Ascending aorta (tissue), 2 donors: ENCODE results near the gene MALL. TPM values are rescaled to one million over a fixed set of nuclear protein-coding genes. Genes with fewer than 3 reads are reported as not detected.

Experiments used
- DNase-seq, 2 donors: peaks; one replicate each; pipeline ENCODE4 v3.0.0-alpha.2; 2019; ENCODE audit warnings: low spot score in 2 of 2
- H3K27ac ChIP-seq, 2 donors: fragments of 200-600 bp; sonication (generic); one replicate each; pipeline ENCODE4 v1.5.1; 2016 to 2017; ENCODE audit warnings: mild to moderate bottlenecking in 1 of 2
- H3K27me3 ChIP-seq: fragments of 200-600 bp; sonication (generic); one replicate; pipeline ENCODE4 v1.5.1; 2017
- H3K36me3 ChIP-seq, 2 donors: fragments of 200-600 bp; sonication (generic); one replicate each; pipeline ENCODE4 v1.5.1; 2016
- H3K4me1 ChIP-seq, 2 donors: fragments of 200-600 bp; sonication (generic); one replicate each; pipeline ENCODE4 v1.5.1; 2016 to 2017; ENCODE audit warnings: mild to moderate bottlenecking in 1 of 2
- H3K4me3 ChIP-seq, 2 donors: fragments of 200-600 bp; sonication (generic); one replicate each; pipeline ENCODE4 v1.5.1; 2016 to 2017; ENCODE audit warnings: mild to moderate bottlenecking in 1 of 2
- H3K9me3 ChIP-seq, 2 donors: fragments of 200-600 bp; sonication (generic); one replicate each; pipeline ENCODE4 v1.5.1; 2016
- CTCF ChIP-seq, 3 experiments: fragments of 200-600 bp in 2 of 3; fragments of 450-650 bp in 1 of 3; sonication (generic) in 2 of 3; IDR thresholded peaks; one replicate each; pipeline ENCODE4 v1.5.1; 2016 to 2019; ENCODE audit warnings: antibody characterized with exemption in 3 of 3, mild to moderate bottlenecking in 1 of 3, moderate library complexity in 1 of 3
- intact Hi-C: fragments of 100-400 bp; cut with DNase I; formaldehyde crosslinking; loops from one replicate; pipeline ENCODE4 v1.15.1; 2023
- total RNA-seq: library from RNA; depleted of rRNA; stranded (reverse); fragments of >200 nt; gene quantifications from one replicate; pipeline ENCODE4 v1.1.0, GENCODE V29; 2016

Gene MALL
- total RNA-seq, 1 donor from 2014 or later, result 38.5 TPM

- no peaks in the 10 kb centered on the region for H3K27me3 ChIP-seq
- H3K36me3 ChIP-seq, result no peaks in the 10 kb centered on the region
- intact Hi-C loops, result no loop called here
- peaks cover 0 to 5% of the 10 kb centered on the region in 2 donors for H3K9me3 ChIP-seq
- no peak for DNase-seq
- TF ChIP-seq CTCF (IDR thresholded peaks at IDR 0.05), result no peak
- H3K27ac ChIP-seq, result peak overlapping the region in 1 of 2 donors; percentile 38
- peaks cover 0 to 7% of the 10 kb centered on the region in 2 donors for H3K4me1 ChIP-seq
- no peak overlapping the region for H3K4me3 ChIP-seq
These were observed 34.0 kb upstream of the MALL start for GRCh38 chr2:110149330-110150220.

GRCh38 chr2:110146945-110147332, 31.3 kb upstream of the MALL start:
- DNase-seq, result no peak
- intact Hi-C loops, result no loop called here
- no peak for TF ChIP-seq CTCF (IDR thresholded peaks at IDR 0.05)

GRCh38 chr2:110146183-110146944, 30.7 kb upstream of the MALL start:
- DNase-seq, result no peak
- no peak overlapping the region for H3K27ac ChIP-seq
- H3K27me3 ChIP-seq, result no peaks in the 10 kb centered on the region
- H3K4me1 ChIP-seq, result peaks cover 0 to 7% of the 10 kb centered on the region in 2 donors
- H3K9me3 ChIP-seq, result no peaks in the 10 kb centered on the region
- no peak overlapping the region for H3K4me3 ChIP-seq
- TF ChIP-seq CTCF (IDR thresholded peaks at IDR 0.05), result no peak
- intact Hi-C loops, result no loop called here
- no peaks in the 10 kb centered on the region for H3K36me3 ChIP-seq

More at GRCh38 chr2:110146945-110147332, 31.3 kb upstream of the MALL start:
- H3K27me3 ChIP-seq, result no peaks in the 10 kb centered on the region
- no peaks in the 10 kb centered on the region for H3K9me3 ChIP-seq
- H3K27ac ChIP-seq, result no peak overlapping the region
- no peak overlapping the region for H3K4me3 ChIP-seq
- peaks cover 0 to 7% of the 10 kb centered on the region in 2 donors for H3K4me1 ChIP-seq
- no peaks in the 10 kb centered on the region for H3K36me3 ChIP-seq

- Histone ChIP-seq H3K4me3 (no peak overlapping the region), H3K4me1 (peaks cover 0 to 1% of the 10 kb centered on the region in 2 donors), H3K36me3 (no peaks in the 10 kb centered on the region), H3K27me3 (no peaks in the 10 kb centered on the region), H3K9me3 (no peaks in the 10 kb centered on the region), H3K27ac (no peak overlapping the region)
- no peak for DNase-seq
- no peak for TF ChIP-seq CTCF (IDR thresholded peaks at IDR 0.05)
- intact Hi-C loops, result no loop called here
These were observed 28.4 kb upstream of the MALL start for GRCh38 chr2:110143982-110144381.

- intact Hi-C loops, result no loop called here
- DNase-seq, result no peak
- no peaks in the 10 kb centered on the region for H3K36me3 ChIP-seq
- no peaks in the 10 kb centered on the region for H3K27me3 ChIP-seq
- TF ChIP-seq CTCF (IDR thresholded peaks at IDR 0.05), result no peak
- no peaks in the 10 kb centered on the region for H3K4me1 ChIP-seq
- no peak overlapping the region for H3K27ac ChIP-seq
- no peak overlapping the region for H3K4me3 ChIP-seq
- no peaks in the 10 kb centered on the region for H3K9me3 ChIP-seq
These were observed 24.8 kb upstream of the MALL start for GRCh38 chr2:110140401-110140800.
